HL-60 (cell line): ENCODE measurements around the gene JAKMIP1.

Source experiments
- CTCF ChIP-seq: IDR thresholded peaks from one replicate; pipeline ENCODE4 v1.5.1; 2011; ENCODE audit warnings: low read length, control low read depth, inconsistent platforms; ENCODE audit not compliant: insufficient read depth
- GABPA ChIP-seq: IDR thresholded peaks from 2 replicates; pipeline ENCODE4 v1.6.1; 2012; ENCODE audit warnings: low read depth
- POLR2AphosphoS5 ChIP-seq: IDR thresholded peaks from 2 replicates; pipeline ENCODE4 v1.6.1; 2012; ENCODE audit warnings: low read depth
- TF ChIP-seq, protein P1 (sequence below): IDR thresholded peaks from 2 replicates; pipeline ENCODE4 v1.6.1; 2012; ENCODE audit warnings: low read depth; ENCODE audit not compliant: insufficient replicate concordance

DNA sequence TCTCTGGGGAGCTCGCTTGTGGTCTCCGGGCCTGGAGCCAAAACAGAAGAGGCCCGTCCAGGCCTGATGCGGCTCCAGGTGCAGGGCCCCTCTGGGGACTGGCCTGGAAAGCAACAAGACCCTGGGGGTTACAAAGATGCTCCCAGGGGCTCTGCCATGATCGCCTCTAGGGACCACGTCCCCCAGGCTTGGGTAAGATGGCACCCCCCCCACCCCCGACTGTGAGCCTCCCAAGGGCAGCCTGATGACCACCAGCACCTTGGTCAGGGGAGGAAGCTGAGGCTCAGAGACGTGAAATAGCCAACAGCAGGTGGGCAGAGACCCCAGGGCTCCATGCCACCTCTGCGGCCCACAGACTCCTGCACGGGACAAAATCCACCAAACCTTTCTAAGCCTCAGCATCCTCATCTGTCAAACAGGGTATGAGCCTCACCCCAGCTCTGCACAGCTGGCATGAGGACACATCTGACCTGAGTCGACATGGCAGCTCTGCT lies 207.5 kb downstream of the JAKMIP1 start:
- TF ChIP-seq CTCF (no peak), GABPA (no peak), POLR2AphosphoS5 (no peak)
- TF ChIP-seq, protein P1, sequence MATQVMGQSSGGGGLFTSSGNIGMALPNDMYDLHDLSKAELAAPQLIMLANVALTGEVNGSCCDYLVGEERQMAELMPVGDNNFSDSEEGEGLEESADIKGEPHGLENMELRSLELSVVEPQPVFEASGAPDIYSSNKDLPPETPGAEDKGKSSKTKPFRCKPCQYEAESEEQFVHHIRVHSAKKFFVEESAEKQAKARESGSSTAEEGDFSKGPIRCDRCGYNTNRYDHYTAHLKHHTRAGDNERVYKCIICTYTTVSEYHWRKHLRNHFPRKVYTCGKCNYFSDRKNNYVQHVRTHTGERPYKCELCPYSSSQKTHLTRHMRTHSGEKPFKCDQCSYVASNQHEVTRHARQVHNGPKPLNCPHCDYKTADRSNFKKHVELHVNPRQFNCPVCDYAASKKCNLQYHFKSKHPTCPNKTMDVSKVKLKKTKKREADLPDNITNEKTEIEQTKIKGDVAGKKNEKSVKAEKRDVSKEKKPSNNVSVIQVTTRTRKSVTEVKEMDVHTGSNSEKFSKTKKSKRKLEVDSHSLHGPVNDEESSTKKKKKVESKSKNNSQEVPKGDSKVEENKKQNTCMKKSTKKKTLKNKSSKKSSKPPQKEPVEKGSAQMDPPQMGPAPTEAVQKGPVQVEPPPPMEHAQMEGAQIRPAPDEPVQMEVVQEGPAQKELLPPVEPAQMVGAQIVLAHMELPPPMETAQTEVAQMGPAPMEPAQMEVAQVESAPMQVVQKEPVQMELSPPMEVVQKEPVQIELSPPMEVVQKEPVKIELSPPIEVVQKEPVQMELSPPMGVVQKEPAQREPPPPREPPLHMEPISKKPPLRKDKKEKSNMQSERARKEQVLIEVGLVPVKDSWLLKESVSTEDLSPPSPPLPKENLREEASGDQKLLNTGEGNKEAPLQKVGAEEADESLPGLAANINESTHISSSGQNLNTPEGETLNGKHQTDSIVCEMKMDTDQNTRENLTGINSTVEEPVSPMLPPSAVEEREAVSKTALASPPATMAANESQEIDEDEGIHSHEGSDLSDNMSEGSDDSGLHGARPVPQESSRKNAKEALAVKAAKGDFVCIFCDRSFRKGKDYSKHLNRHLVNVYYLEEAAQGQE: no peak
